Activated CD4-positive, alpha-beta T cell treated with anti-CD3 and anti-CD28 coated beads, Interleukin-2, amount 50 U/mL, for 1 hour (primary cell): ENCODE results near the gene VTN.

Experiments
- DNase-seq: peaks from one replicate; pipeline ENCODE4 v3.0.0-alpha.2; 2020

The VTN gene

GRCh38 chr17:28367641-28368305, 2.3 kb downstream of the VTN start:
- no peak for DNase-seq

DNA sequence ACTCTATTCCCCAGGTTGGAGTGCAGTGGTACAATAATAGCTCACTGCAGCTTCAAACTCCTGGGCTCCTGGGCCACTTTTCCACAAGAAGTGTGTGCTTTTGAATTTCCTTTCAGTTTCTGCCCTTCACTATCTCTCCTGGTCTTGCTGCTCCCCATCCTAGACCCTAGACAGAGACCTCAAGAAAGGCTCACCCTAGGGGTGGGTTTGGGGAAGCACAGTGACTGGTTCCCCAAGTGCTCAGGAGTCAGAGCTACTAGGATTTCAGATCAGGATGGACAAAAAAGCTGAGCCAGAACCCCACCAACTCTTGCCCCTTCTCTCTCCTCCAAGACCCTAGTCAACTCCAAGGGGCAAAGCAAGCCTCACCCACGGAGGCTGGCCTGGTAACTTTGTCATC, 3.5 kb downstream of the VTN start:
- DNase-seq = no peak

DNA sequence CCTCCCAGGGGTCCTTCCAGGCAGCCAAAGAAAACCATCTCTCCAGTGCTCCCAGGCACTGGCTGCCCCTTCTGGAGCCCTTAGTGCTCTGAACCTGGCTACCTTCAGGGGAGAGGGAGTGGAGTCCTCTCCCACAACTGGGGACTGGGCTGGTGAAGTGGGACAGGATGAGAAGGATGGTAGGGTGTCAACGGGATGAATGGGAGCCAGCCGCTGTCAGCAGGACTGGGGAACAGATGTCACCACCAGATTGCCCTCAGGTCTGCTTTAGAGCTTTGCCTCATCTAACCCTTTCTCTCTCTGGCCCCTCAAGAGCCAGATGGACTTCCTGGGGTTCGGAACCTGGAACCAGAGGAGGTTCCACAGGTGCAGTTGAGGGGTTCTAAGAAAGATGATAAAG, 4.6 kb downstream of the VTN start:
- no peak for DNase-seq

- no peak for DNase-seq
These were observed 5.3 kb downstream of the VTN start, which contains the start of gene SEBOX for GRCh38 chr17:28364665-28365363. SEBOX (minus strand) TSS chr17:28365199; CDS start chr17:28365151, 48 bp downstream.

DNA sequence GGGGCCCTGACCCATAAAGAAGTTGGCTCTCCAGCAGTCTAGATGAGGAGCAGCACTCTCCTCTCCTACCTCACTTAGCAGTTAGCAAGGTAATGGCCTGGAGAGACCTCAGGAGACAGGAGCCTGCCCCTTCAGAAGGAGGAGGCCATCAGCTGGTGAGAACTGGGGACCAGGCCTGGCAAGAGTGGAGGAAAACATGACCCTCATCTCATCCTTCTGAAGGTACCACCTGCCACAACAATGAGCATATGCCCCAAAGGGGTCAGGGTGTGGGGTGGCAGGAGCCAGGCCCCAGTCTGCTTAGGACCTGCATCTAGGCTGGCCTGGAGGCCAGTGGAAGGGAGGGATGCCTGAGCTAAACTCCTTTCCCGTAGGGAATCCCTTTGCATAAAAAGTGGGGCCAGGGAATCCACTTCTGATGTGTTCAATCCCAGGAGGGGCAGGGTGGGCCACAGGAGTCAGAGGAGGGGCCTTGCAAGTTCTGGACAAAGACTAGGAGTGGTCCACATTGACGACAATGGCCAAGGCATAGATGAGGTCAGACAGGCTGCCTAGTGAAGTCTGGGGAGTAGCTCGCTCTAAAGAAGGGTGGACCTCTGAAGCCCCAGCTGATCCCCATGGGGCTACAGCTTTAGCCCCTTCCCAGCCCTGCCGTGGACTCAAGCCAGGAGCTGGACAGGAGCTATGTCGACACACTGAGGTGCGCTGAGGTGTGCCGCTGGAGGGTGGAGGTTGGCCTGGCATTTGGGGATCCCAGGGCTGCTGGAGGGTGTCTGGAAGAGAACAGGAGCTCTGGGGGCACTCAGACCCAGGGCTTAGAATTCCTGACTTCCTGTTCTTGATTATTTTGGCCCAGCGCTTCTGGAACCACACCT, 6.1 kb downstream of the VTN start:
- DNase-seq = no peak

DNA sequence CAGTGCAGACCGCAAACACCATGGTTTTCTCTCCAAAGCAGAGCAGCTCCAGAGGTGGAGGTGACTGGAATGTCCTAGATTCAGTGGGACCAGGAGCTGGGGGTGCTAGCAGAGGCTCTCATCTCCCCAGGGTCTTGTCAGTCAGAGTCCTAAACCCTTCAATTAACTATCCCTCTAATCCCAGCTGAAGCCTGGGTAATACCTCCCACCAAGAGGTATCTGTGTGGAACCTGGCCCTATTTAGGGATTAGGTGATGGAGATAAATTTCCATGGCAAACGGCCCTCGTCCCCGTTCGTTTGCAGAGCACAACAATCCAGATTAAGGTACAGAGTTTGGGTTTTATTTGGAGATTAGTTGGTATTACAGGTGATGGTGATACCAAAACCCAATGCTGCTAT, 6.9 kb downstream of the VTN start:
- no peak for DNase-seq

DNA sequence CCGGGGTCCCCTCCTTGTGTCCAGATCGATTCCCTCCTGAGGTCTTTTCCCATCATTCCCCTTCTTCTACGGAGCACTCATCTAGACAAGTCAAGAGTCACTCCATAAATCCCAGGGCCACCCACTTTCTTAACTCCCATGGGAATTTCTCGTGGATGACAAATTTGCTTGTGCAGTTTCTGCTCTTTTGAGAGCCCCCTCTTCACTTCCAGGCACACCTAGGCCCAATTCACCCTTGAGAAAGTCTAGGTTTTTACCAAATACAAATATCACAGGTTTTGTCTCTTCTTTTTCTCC, 12.3 kb downstream of the VTN start:
- DNase-seq = no peak

GRCh38 chr17:28357061-28357900, 12.8 kb downstream of the VTN start, which contains the start of gene POLDIP2:
POLDIP2 (minus strand) TSS chr17:28357527; CDS start chr17:28357448, 79 bp downstream.
- DNase-seq = peak; percentile 94

- DNase-seq = no peak
These were observed 19.8 kb downstream of the VTN start for GRCh38 chr17:28350271-28350670.

DNA sequence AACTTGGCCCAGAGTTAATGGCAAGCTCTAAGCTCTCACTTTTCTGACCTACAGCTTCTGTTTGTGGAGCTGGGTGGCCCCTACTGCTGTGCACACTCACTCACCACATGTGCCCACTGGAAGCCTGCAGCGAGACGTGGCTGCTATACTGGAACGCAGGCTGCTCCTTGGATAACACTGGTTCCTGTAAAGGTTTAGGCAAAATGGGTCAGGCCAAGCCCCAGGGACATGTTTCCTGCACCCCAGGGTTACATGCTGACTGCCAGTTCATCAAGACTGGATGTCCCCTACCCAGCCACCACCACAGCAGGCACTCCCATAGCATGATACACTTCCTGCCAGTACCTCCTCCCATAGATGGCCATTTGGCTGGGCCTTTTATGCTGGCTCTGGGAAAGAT, 21.1 kb downstream of the VTN start:
- no peak for DNase-seq

DNA sequence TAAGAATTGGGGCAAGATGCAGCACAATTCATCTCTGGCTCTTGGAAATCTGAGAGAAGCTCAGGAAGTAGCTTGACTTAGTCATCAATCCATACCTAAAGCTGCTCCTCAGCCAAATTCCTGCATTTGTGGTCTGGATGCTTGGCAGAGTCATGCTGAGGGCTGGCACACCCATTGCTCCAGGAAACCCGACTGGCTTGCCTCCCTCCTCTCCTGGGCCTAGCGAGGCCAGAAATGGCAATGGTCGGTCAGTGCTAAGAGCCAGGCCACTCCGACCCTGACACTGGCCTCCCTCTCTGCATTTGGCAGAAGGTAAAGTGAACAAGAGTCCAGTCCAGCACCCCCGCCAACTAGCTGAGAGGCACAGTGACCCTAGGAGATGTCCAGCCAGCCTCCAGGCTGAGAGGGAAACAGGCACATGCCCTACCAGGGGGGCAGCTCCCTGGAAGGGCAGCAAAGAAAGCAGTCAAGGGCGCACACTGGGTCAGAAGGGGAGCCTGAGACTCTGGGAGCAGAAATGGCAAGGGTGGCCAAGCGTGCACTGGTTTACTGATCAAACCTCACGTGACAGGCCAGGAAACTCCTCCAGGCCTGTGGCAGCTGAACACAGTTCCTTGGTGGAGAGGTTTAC, 22.7 kb downstream of the VTN start:
- no peak for DNase-seq

DNA sequence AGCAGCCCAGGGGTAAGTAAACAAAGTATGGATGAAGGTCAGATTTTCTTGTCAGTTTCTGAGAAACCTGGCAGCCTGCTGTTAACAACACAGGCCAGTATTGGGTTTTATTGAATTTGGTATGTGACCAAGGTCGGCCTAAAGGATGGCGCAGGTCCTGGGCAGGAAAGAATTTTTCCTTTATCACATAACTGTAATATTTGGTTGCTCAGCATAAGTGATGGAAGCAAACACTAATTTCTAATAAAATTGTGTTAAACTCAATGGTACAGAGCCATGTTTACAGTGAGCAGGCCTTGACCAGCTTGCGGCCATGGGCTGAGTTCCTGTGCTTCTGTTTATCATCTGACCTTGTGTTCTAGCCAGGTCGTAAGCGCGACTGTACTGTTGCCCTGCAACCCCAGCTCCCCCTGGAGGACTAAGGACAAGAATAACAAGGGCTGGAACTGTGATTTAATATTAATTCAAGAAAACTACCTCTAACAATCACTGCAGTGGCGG, 23.3 kb downstream of the VTN start:
- DNase-seq = no peak

- no peak for DNase-seq
These were observed 23.9 kb downstream of the VTN start for GRCh38 chr17:28346199-28346580.

GRCh38 chr17:28345419-28346198, 24.5 kb downstream of the VTN start:
- no peak for DNase-seq

GRCh38 chr17:28344435-28344901, 25.6 kb downstream of the VTN start:
- DNase-seq = no peak

DNA sequence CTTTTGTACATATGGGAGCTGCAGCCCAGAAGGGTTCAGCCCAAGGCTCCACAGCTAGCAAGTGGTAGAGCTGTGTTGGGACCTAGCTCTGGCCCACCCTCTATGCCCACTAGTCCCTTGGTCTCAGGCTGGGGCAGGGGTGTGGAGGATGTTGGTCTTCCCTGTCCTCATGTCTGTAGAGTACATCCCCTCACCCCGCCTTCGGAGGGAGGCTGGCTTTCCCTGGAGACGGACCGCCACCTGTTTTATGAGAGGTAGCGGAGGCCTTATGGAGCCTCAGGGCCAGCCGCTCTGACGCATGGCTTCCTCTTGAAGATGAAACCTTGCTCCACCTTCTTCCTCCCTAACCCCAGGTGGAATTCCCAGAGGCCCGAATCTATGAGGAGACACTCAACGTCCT, 26.1 kb downstream of the VTN start:
- DNase-seq = no peak

GRCh38 chr17:28343491-28343932, 26.6 kb downstream of the VTN start:
- no peak for DNase-seq

GRCh38 chr17:28342313-28342712, 27.8 kb downstream of the VTN start:
- DNase-seq = no peak

- no peak for DNase-seq
These were observed 28.6 kb downstream of the VTN start for GRCh38 chr17:28341516-28341915.

DNA sequence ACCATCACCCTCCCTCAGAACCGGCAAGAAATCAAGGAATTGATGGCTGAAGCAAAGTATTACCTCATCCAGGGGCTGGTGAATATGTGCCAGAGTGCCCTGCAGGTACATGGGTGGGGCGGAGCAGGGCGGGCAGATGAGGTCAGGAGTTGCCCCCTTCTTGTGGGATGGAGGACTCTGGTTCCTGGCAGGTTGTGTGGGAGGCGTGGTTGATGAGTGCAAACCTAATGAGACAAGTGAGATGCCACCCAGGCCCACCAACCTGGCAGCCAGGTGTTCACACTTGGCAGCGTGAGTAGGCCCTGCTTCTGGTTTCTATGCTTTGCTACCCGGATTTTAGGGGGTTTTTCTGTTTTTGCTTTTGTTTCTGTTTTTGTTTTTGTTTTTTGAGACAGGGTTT, 29.7 kb downstream of the VTN start:
- DNase-seq = no peak

- DNase-seq = no peak
These were observed 30.7 kb downstream of the VTN start for GRCh38 chr17:28339431-28339830.
